DOHH2 (cell line): ENCODE data around the gene GRID1.

Experiments used
- EZH2phosphoT487 ChIP-seq: fragments of 200-600 bp; sonication (generic); IDR thresholded peaks from 2 replicates; pipeline ENCODE4 v1.6.1; 2017; ENCODE audit warnings: borderline replicate concordance, mild to moderate bottlenecking, antibody characterized with exemption, low read length, moderate library complexity, mixed read lengths
- TF ChIP-seq, protein P1 (sequence below): fragments of 200-600 bp; sonication (generic); IDR thresholded peaks from one replicate; pipeline ENCODE4 v1.5.1; 2014; ENCODE audit warnings: antibody characterized with exemption, mild to moderate bottlenecking, low read depth, low read length; ENCODE audit not compliant: poor library complexity, severe bottlenecking

DNA sequence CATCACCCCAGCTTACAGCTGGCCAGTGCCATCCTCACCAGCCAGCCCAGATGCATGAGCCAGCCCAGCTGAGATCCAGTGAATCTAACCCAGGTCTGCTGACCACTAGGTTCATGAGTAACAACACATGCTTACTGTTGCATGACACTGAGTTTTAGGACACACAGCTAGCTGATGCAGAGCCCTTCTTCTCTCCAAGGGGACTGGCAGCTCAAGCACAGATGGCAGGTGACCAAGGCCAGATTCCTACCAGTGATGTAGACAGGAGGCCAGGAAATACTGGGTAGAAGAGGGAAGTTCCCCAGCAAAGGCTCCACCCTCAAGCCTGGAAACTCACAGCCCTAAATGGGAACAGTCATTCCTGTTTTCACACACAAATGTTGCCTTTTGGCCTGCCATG is 236.6 kb downstream of the GRID1 start:
- TF ChIP-seq, protein P1, sequence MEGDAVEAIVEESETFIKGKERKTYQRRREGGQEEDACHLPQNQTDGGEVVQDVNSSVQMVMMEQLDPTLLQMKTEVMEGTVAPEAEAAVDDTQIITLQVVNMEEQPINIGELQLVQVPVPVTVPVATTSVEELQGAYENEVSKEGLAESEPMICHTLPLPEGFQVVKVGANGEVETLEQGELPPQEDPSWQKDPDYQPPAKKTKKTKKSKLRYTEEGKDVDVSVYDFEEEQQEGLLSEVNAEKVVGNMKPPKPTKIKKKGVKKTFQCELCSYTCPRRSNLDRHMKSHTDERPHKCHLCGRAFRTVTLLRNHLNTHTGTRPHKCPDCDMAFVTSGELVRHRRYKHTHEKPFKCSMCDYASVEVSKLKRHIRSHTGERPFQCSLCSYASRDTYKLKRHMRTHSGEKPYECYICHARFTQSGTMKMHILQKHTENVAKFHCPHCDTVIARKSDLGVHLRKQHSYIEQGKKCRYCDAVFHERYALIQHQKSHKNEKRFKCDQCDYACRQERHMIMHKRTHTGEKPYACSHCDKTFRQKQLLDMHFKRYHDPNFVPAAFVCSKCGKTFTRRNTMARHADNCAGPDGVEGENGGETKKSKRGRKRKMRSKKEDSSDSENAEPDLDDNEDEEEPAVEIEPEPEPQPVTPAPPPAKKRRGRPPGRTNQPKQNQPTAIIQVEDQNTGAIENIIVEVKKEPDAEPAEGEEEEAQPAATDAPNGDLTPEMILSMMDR: no peak
- no peak for TF ChIP-seq EZH2phosphoT487
